ENCODE results near the gene EID3.
"Not testable (repeated sequence)": the region's sequence is repeated elsewhere in the genome, so short reads cannot be mapped to it uniquely, and the experiment has no call there.

Gene EID3

DNA sequence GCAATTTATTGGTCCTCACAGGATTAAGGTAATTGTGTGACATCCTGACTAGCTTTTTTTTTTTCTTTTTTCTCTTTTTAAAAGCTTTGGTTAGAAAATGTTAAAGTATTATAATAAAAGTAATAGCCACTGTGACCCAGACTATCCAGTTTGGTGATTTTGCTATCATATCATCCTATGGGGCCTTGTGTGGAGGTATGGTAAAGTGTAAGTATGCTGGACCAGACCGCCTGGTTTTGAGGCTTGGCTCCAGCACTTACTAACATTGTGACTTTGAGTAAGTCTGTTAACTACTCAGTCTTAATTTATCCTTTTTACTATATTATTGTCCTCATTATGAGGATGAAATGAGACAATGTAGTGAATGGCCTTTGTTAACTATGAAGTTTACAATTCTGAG lies 15.5 kb downstream of the EID3 start:
- no peak for DNase-seq (ENCODE audit: low read depth in 2 of 2)
- TF ChIP-seq CTCF (IDR thresholded peaks at IDR 0.05; ENCODE audit: low read depth, low read length), result no peak
- no peak overlapping the region for H3K4me3 ChIP-seq (replicated peaks in 1 of 2; ENCODE audit: low read depth in 2 of 2, low read length in 2 of 2)

GRCh38 chr12:104319918-104320626 lies 16.5 kb downstream of the EID3 start:
- no peak overlapping the region for H3K4me3 ChIP-seq (replicated peaks in 1 of 2; ENCODE audit: low read depth in 2 of 2, low read length in 2 of 2)
- DNase-seq (ENCODE audit: low read depth in 2 of 2), result no peak
- TF ChIP-seq CTCF (IDR thresholded peaks at IDR 0.05; ENCODE audit: low read depth, low read length), result no peak

GRCh38 chr12:104320627-104321024 lies 17.1 kb downstream of the EID3 start:
- DNase-seq (ENCODE audit: low read depth in 2 of 2), result no peak
- H3K4me3 ChIP-seq (replicated peaks in 1 of 2; ENCODE audit: low read depth in 2 of 2, low read length in 2 of 2), result no peak overlapping the region
- no peak for TF ChIP-seq CTCF (IDR thresholded peaks at IDR 0.05; ENCODE audit: low read depth, low read length)

- TF ChIP-seq CTCF (IDR thresholded peaks at IDR 0.05; ENCODE audit: low read depth, low read length), result no peak
- DNase-seq (ENCODE audit: low read depth in 2 of 2), result no peak
- H3K4me3 ChIP-seq (replicated peaks in 1 of 2; ENCODE audit: low read depth in 2 of 2, low read length in 2 of 2), result no peak overlapping the region
These were observed 18.4 kb downstream of the EID3 start for GRCh38 chr12:104321949-104322348.

DNA sequence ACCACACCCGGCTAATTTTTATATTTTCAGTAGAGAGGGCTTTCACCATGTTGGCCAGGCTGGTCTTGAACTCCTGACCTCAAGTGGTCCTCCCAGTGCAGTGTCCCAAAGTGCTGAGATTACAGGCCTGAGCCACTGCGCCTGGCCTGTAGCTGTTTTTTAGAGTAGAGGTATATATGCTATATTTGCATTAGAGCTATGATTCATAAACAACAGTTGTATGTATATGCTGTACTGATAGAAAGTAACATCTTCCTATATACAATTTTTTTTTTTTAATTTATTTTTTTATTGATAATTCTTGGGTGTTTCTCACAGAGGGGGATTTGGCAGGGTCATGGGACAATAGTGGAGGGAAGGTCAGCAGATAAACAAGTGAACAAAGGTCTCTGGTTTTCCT lies 19.0 kb downstream of the EID3 start:
- not testable (repeated sequence) for H3K4me3 ChIP-seq (replicated peaks in 1 of 2; ENCODE audit: low read depth in 2 of 2, low read length in 2 of 2); DNase-seq (ENCODE audit: low read depth in 2 of 2)

DNA sequence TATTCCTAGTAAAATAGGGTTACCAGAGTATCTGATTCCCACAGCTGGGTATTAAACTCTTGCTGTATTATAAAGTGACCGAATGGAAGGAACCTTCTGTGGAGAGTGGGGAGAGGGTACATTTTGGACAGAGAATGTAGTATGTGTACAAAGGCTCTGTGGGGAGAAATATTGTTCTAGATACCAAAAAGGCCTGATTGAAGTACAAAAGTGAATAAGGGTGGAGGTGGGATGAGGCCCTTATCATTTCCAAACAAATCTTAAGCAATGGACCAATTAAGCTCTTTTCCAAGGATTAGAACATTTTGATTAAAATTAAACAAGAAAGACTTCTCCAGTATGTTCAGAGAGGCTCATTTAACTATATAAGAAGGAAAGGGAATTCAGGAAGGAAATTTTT lies 20.4 kb downstream of the EID3 start:
- H3K4me3 ChIP-seq (replicated peaks in 1 of 2; ENCODE audit: low read depth in 2 of 2, low read length in 2 of 2), result no peak overlapping the region
- TF ChIP-seq CTCF (IDR thresholded peaks at IDR 0.05; ENCODE audit: low read depth, low read length), result no peak
- no peak for DNase-seq (ENCODE audit: low read depth in 2 of 2)

DNA sequence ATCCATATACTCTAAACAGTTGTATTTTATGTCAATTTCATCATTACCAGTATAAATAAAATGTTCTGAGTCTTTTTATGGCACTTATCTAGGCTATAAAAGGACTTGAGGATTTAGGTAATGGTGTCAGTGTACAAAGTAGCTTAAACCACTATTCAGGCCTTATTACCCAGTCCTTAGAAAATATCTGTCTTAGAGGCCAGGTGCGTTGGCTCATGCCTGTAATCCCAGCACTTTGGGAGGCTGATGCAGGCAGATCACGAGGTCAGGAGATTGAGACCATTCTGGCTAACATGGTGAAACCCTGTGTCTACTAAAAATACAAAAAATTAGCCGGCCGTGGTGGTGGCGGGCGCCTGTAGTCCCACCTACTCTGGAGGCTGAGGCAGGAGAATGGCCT lies 24.7 kb downstream of the EID3 start:
- H3K4me3 ChIP-seq (replicated peaks in 1 of 2; ENCODE audit: low read depth in 2 of 2, low read length in 2 of 2); DNase-seq (ENCODE audit: low read depth in 2 of 2): not testable (repeated sequence)

DNA sequence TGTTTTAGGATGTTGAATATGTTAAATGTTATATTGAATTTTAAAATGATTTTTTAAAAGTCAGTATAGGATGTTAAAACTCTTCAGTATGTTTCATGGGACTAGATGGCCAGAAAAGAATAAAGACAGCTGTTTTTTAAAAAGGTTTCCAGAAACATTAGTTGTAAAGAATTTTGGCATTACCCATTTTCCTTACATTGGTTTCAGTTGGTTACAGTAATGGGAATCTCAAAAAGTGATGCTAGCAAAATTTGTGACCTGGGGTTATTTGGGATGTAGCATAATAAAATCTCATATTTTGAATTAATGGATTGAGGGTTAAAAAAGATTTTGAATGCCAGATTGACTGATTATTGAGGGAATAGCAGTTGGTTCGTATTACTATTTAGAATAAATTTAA lies 25.3 kb downstream of the EID3 start:
- no peak for DNase-seq (ENCODE audit: low read depth in 2 of 2)
- no peak overlapping the region for H3K4me3 ChIP-seq (replicated peaks in 1 of 2; ENCODE audit: low read depth in 2 of 2, low read length in 2 of 2)
- no peak for TF ChIP-seq CTCF (IDR thresholded peaks at IDR 0.05; ENCODE audit: low read depth, low read length)
